Uterus (tissue), 2 donors: ENCODE results near the gene UBAP2L.

ENCODE experiments used
- POLR2A ChIP-seq, 2 donors: fragments of 450-650 bp; IDR thresholded peaks; one replicate each; pipeline ENCODE4 v1.6.1; 2016; ENCODE audit warnings: antibody characterized with exemption in 2 of 2, mild to moderate bottlenecking in 1 of 2, moderate library complexity in 1 of 2
- TF ChIP-seq, protein P1 (sequence below), 4 experiments: fragments of 200-600 bp in 2 of 4; fragments of 450-650 bp in 2 of 4; sonication (generic) in 2 of 4; IDR thresholded peaks; one replicate each; pipeline ENCODE4 v1.5.1; 2016 to 2019; ENCODE audit warnings: antibody characterized with exemption in 4 of 4, mild to moderate bottlenecking in 2 of 4, moderate library complexity in 1 of 4

- no peak for TF ChIP-seq POLR2A (IDR thresholded peaks at IDR 0.05)
- TF ChIP-seq, protein P1, sequence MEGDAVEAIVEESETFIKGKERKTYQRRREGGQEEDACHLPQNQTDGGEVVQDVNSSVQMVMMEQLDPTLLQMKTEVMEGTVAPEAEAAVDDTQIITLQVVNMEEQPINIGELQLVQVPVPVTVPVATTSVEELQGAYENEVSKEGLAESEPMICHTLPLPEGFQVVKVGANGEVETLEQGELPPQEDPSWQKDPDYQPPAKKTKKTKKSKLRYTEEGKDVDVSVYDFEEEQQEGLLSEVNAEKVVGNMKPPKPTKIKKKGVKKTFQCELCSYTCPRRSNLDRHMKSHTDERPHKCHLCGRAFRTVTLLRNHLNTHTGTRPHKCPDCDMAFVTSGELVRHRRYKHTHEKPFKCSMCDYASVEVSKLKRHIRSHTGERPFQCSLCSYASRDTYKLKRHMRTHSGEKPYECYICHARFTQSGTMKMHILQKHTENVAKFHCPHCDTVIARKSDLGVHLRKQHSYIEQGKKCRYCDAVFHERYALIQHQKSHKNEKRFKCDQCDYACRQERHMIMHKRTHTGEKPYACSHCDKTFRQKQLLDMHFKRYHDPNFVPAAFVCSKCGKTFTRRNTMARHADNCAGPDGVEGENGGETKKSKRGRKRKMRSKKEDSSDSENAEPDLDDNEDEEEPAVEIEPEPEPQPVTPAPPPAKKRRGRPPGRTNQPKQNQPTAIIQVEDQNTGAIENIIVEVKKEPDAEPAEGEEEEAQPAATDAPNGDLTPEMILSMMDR (IDR thresholded peaks at IDR 0.05) = no peak
Measured at GRCh38 chr1:154212083-154212482, 8.7 kb upstream of the UBAP2L start.
